BE2C (cell line): ENCODE results near the gene C10orf90.
"Not testable (repeated sequence)": the region's sequence is repeated elsewhere in the genome, so short reads cannot be mapped to it uniquely, and the experiment has no call there.

Experiments
- DNase-seq: peaks from one replicate; pipeline ENCODE4 v3.0.0-alpha.2; 2020
- H3K27me3 ChIP-seq: fragments of 250-450 bp; sonication (Bioruptor Pico); 2 replicates; pipeline ENCODE4 v1.5.1; 2020; ENCODE audit warnings: mild to moderate bottlenecking
- H3K36me3 ChIP-seq: fragments of 250-450 bp; sonication (Bioruptor Pico); 2 replicates; pipeline ENCODE4 v1.5.1; 2020; ENCODE audit warnings: mild to moderate bottlenecking
- H3K4me1 ChIP-seq: fragments of 250-450 bp; sonication (Bioruptor Pico); 2 replicates; pipeline ENCODE4 v1.5.1; 2020
- H3K4me3 ChIP-seq: 2 replicates; pipeline ENCODE4 v1.5.1; 2011; ENCODE audit warnings: low read depth, low read length
- H3K9me3 ChIP-seq: fragments of 250-450 bp; sonication (Bioruptor Pico); 2 replicates; pipeline ENCODE4 v1.5.1; 2020
- CTCF ChIP-seq: IDR thresholded peaks from 2 replicates; pipeline ENCODE4 v1.5.1; 2012; ENCODE audit warnings: mild to moderate bottlenecking, low read depth, low read length

C10orf90 gene

GRCh38 chr10:126551202-126551601 lies 119.3 kb downstream of the C10orf90 start:
- no peak for TF ChIP-seq CTCF
- no peaks in the 10 kb centered on the region for H3K4me1 ChIP-seq
- no peak for DNase-seq
- no peaks in the 10 kb centered on the region for H3K9me3 ChIP-seq
- no peaks in the 10 kb centered on the region for H3K36me3 ChIP-seq
- no peaks in the 10 kb centered on the region for H3K27me3 ChIP-seq
- H3K4me3 ChIP-seq, result no peak overlapping the region

- DNase-seq, H3K36me3 ChIP-seq, H3K4me3 ChIP-seq, H3K4me1 ChIP-seq, H3K27me3 ChIP-seq, H3K9me3 ChIP-seq: not testable (repeated sequence)
Measured at GRCh38 chr10:126550586-126550985, 119.9 kb downstream of the C10orf90 start.

- no peaks in the 10 kb centered on the region for H3K9me3 ChIP-seq
- H3K27me3 ChIP-seq, result no peaks in the 10 kb centered on the region
- TF ChIP-seq CTCF, result no peak
- H3K4me3 ChIP-seq, result no peak overlapping the region
- no peaks in the 10 kb centered on the region for H3K36me3 ChIP-seq
- no peaks in the 10 kb centered on the region for H3K4me1 ChIP-seq
- DNase-seq, result no peak
Measured at GRCh38 chr10:126549344-126549743, 121.1 kb downstream of the C10orf90 start.

- Histone ChIP-seq H3K36me3 (no peaks in the 10 kb centered on the region), H3K9me3 (no peaks in the 10 kb centered on the region), H3K4me3 (no peak overlapping the region), H3K27me3 (no peaks in the 10 kb centered on the region), H3K4me1 (no peaks in the 10 kb centered on the region)
- no peak for TF ChIP-seq CTCF
- no peak for DNase-seq
Measured at GRCh38 chr10:126544565-126544964, 125.9 kb downstream of the C10orf90 start.

- no peaks in the 10 kb centered on the region for H3K9me3 ChIP-seq
- no peak for TF ChIP-seq CTCF
- no peaks in the 10 kb centered on the region for H3K27me3 ChIP-seq
- no peak overlapping the region for H3K4me3 ChIP-seq
- no peak for DNase-seq
- no peaks in the 10 kb centered on the region for H3K4me1 ChIP-seq
- no peaks in the 10 kb centered on the region for H3K36me3 ChIP-seq
Measured at GRCh38 chr10:126538439-126539135, 131.9 kb downstream of the C10orf90 start.

- no peak overlapping the region for H3K4me3 ChIP-seq
- H3K9me3 ChIP-seq, result no peaks in the 10 kb centered on the region
- TF ChIP-seq CTCF, result no peak
- H3K27me3 ChIP-seq, result no peaks in the 10 kb centered on the region
- DNase-seq, result no peak
- no peaks in the 10 kb centered on the region for H3K4me1 ChIP-seq
- no peaks in the 10 kb centered on the region for H3K36me3 ChIP-seq
Measured at GRCh38 chr10:126536656-126537055, 133.8 kb downstream of the C10orf90 start.
